DOHH2 (cell line): ENCODE measurements around the gene EIF4B.

Experiments
- H3F3A ChIP-seq: fragments of 200-600 bp; sonication (generic), shearing (Covaris generic); 2 replicates; pipeline ENCODE4 v1.6.0; 2016; ENCODE audit warnings: antibody characterized with exemption, mild to moderate bottlenecking; ENCODE audit not compliant: control insufficient read depth, insufficient read depth
- H3K27ac ChIP-seq: fragments of 200-600 bp; sonication (generic); 2 replicates; pipeline ENCODE4 v1.5.1; 2014; ENCODE audit warnings: low read depth, mild to moderate bottlenecking, low read length, moderate library complexity
- H3K27me3 ChIP-seq: fragments of 200-600 bp; sonication (generic); 2 replicates; pipeline ENCODE4 v1.6.1; 2014; ENCODE audit warnings: mild to moderate bottlenecking, low read length, mixed read lengths; ENCODE audit not compliant: control insufficient read depth
- H3K36me3 ChIP-seq: fragments of 200-600 bp; sonication (generic); 2 replicates; pipeline ENCODE4 v1.6.1; 2014; ENCODE audit warnings: mild to moderate bottlenecking, low read length, moderate library complexity, mixed read lengths; ENCODE audit not compliant: control insufficient read depth
- H3K4me1 ChIP-seq: fragments of 200-600 bp; sonication (generic); 2 replicates; pipeline ENCODE4 v1.6.1; 2014; ENCODE audit warnings: mild to moderate bottlenecking, low read length, mixed read lengths; ENCODE audit not compliant: control insufficient read depth
- H3K4me2 ChIP-seq: fragments of 200-600 bp; sonication (generic); 2 replicates; pipeline ENCODE4 v1.6.0; 2014; ENCODE audit warnings: mild to moderate bottlenecking, low read length, moderate library complexity
- H3K4me3 ChIP-seq: fragments of 200-600 bp; sonication (generic); 2 replicates; pipeline ENCODE4 v1.5.1; 2014; ENCODE audit warnings: mild to moderate bottlenecking, low read length, mixed read lengths
- H3K79me2 ChIP-seq: fragments of 200-600 bp; sonication (generic); 2 replicates; pipeline ENCODE4 v1.6.1; 2014; ENCODE audit warnings: mild to moderate bottlenecking, low read length, mixed read lengths; ENCODE audit not compliant: control insufficient read depth
- H3K9me2 ChIP-seq: fragments of 200-600 bp; sonication (generic); replicated peaks from 2 replicates; pipeline ENCODE4 v1.6.1; 2014; ENCODE audit warnings: mild to moderate bottlenecking, low read length, mixed read lengths; ENCODE audit not compliant: control insufficient read depth
- H3K9me3 ChIP-seq: fragments of 200-600 bp; sonication (generic); 2 replicates; pipeline ENCODE4 v1.6.1; 2014; ENCODE audit warnings: antibody characterized with exemption, low read length, mixed read lengths; ENCODE audit not compliant: control insufficient read depth, insufficient read depth
- H4K20me1 ChIP-seq: fragments of 200-600 bp; sonication (generic); 2 replicates; pipeline ENCODE4 v1.6.0; 2014; ENCODE audit warnings: low read depth, mild to moderate bottlenecking, antibody characterized with exemption, low read length, moderate library complexity; ENCODE audit not compliant: control insufficient read depth, insufficient read depth
- EZH2phosphoT487 ChIP-seq: fragments of 200-600 bp; sonication (generic); IDR thresholded peaks from 2 replicates; pipeline ENCODE4 v1.6.1; 2017; ENCODE audit warnings: borderline replicate concordance, mild to moderate bottlenecking, antibody characterized with exemption, low read length, moderate library complexity, mixed read lengths
- TF ChIP-seq, protein P1 (sequence below): fragments of 200-600 bp; sonication (generic); IDR thresholded peaks from one replicate; pipeline ENCODE4 v1.5.1; 2014; ENCODE audit warnings: antibody characterized with exemption, mild to moderate bottlenecking, low read depth, low read length; ENCODE audit not compliant: poor library complexity, severe bottlenecking

The EIF4B gene

DNA sequence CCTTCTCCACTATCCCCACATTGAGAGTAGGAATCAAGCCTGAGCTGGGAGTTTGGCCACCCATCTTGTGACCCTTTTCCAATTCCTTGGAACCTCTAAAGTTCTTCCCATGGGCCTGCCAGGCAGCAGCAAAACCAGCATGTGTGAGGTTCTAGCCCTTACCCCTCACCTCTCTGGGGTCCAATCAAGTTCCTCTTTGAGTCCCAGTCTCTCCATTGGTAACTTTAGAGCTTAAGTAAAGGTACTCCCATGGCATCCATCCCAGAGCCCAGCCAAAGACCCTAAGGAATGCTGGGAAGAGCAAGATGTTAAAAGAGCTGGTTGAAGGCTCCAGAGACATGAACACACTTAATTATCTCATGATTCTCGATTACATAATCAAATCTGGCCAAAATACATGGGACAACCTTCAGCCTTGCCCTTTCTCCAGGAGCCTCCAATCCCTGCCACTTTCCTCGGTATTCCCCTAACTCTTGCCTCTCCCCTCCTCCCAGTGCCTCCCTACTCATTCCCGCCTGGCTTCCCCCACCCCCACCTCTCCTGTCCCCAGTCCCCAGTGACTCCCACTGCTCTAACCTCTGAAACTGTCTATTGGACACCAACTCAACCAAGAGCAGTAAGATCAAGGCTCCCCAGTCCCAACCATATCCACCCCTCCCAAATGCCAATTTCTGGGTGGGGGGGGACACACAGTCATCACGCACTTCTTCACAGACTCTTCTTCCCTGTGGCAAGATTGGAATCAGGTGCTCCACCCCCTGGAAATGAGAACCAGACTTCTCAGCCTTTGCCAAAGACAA, 38.8 kb downstream of the EIF4B start:
- peaks cover 20% of the 10 kb centered on the region for H3F3A ChIP-seq
- H3K4me3 ChIP-seq, result no peak overlapping the region
- 0 out of 2 replicates have a peak, but pooled peaks cover 3% of the 10 kb centered on the region for H3K27me3 ChIP-seq
- peaks cover 8% of the 10 kb centered on the region for H3K36me3 ChIP-seq
- peaks cover 22% of the 10 kb centered on the region for H3K4me1 ChIP-seq
- H3K27ac ChIP-seq, result no peak overlapping the region
- no peaks in the 10 kb centered on the region for H3K9me2 ChIP-seq
- H3K4me2 ChIP-seq, result no peak overlapping the region
- H3K79me2 ChIP-seq, result no peaks in the 10 kb centered on the region
- H4K20me1 ChIP-seq, result no peaks in the 10 kb centered on the region
- TF ChIP-seq, protein P1, sequence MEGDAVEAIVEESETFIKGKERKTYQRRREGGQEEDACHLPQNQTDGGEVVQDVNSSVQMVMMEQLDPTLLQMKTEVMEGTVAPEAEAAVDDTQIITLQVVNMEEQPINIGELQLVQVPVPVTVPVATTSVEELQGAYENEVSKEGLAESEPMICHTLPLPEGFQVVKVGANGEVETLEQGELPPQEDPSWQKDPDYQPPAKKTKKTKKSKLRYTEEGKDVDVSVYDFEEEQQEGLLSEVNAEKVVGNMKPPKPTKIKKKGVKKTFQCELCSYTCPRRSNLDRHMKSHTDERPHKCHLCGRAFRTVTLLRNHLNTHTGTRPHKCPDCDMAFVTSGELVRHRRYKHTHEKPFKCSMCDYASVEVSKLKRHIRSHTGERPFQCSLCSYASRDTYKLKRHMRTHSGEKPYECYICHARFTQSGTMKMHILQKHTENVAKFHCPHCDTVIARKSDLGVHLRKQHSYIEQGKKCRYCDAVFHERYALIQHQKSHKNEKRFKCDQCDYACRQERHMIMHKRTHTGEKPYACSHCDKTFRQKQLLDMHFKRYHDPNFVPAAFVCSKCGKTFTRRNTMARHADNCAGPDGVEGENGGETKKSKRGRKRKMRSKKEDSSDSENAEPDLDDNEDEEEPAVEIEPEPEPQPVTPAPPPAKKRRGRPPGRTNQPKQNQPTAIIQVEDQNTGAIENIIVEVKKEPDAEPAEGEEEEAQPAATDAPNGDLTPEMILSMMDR, result no peak
- H3K9me3 ChIP-seq, result no peaks in the 10 kb centered on the region

DNA sequence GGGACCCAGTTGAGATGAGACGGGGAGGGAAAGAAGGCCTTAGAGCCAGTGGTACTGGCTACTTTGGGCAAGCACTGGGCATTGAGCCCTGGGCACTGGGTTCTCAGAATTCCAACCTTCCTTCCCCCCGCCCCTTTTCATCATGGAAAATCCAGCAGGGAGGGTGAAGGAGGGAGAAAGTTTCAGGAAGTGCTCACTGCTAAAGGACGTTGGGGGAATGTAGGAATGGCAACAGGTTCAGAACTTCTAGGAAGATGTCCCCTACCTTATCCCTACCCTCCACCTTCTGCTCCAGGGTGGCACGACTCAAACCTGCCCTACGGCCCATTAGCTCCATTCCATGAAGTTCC, 39.4 kb downstream of the EIF4B start:
- Histone ChIP-seq H3K4me2 (peak overlapping the region; percentile 98), H3K9me3 (no peaks in the 10 kb centered on the region), H3K4me1 (peaks cover 22% of the 10 kb centered on the region), H3K9me2 (no peaks in the 10 kb centered on the region), H4K20me1 (no peaks in the 10 kb centered on the region), H3K4me3 (peak overlapping the region; percentile 91; the same call in 1 of the 2 replicates), H3K27ac (no peak overlapping the region), H3F3A (peaks cover 20% of the 10 kb centered on the region), H3K36me3 (peaks cover 5% of the 10 kb centered on the region), H3K79me2 (no peaks in the 10 kb centered on the region), H3K27me3 (0 out of 2 replicates have a peak, but pooled peaks cover 3% of the 10 kb centered on the region)
- TF ChIP-seq EZH2phosphoT487, result no peak
- TF ChIP-seq, protein P1, result no peak

DNA sequence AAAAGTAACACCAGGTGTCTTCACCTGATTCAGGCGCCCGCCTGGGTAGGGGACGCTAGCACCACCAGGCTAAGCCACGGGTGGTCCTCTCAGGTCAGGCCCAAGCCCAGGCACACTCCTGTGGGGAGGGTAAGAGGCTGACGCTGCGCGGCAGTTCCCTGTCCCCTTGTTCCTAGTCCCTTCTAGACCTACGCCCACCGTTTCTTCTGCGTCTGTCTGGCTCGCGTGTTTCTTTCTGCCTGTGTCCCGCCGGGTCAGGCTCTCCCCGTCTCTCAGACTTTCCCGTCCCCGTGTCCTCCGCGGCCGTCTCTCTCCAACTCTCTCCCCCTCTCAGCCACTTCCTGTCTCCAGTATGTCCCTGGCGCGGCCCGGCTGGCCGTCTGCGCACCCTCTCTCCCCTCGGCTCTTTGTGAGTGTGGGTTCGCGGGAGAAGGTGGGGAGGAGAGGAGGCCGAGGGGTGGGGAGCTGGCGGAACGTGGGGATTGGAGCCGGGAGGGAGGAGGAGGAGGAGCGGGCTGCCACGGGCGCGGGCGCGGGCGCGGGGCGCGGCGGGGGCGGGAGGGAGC, 40.5 kb downstream of the EIF4B start:
- Histone ChIP-seq H3F3A (peaks cover 20% of the 10 kb centered on the region), H3K4me1 (peaks cover 22% of the 10 kb centered on the region), H3K27me3 (0 out of 2 replicates have a peak, but pooled peaks cover 3% of the 10 kb centered on the region), H3K9me2 (no peaks in the 10 kb centered on the region), H3K4me3 (peak overlapping the region; percentile 91), H3K79me2 (no peaks in the 10 kb centered on the region), H3K9me3 (no peaks in the 10 kb centered on the region), H3K27ac (no peak overlapping the region), H3K36me3 (no peaks in the 10 kb centered on the region), H4K20me1 (no peaks in the 10 kb centered on the region), H3K4me2 (peak overlapping the region; percentile 98)
- TF ChIP-seq, protein P1, result no peak
- TF ChIP-seq EZH2phosphoT487, result no peak
